IMR-90 (cell line): ENCODE measurements around the gene RFPL4A.
"Not testable (repeated sequence)": the region's sequence is repeated elsewhere in the genome, so short reads cannot be mapped to it uniquely, and the experiment has no call there.

Experiments used
- CEBPB ChIP-seq: IDR thresholded peaks from 2 replicates; pipeline ENCODE4 v1.6.1; 2012; ENCODE audit warnings: low read depth, low read length, improper control_type of control experiment
- CHD1 ChIP-seq: IDR thresholded peaks from 2 replicates; pipeline ENCODE4 v1.6.1; 2012; ENCODE audit warnings: low read depth, low read length, improper control_type of control experiment
- FOS ChIP-seq: fragments of 150-350 bp; IDR thresholded peaks from 2 replicates; pipeline ENCODE4 v1.6.1; 2016; ENCODE audit warnings: low read depth, low read length
- MAZ ChIP-seq: IDR thresholded peaks from 2 replicates; pipeline ENCODE4 v1.6.1; 2012; ENCODE audit warnings: low read depth, mild to moderate bottlenecking, low read length, improper control_type of control experiment, moderate library complexity, borderline replicate concordance
- MXI1 ChIP-seq: IDR thresholded peaks from 2 replicates; pipeline ENCODE4 v1.6.1; 2012; ENCODE audit warnings: low read depth, mild to moderate bottlenecking, low read length, moderate library complexity, borderline replicate concordance
- POLR2A ChIP-seq: IDR thresholded peaks from 2 replicates; pipeline ENCODE4 v1.6.1; 2012; ENCODE audit warnings: mild to moderate bottlenecking, low read depth, low read length
- RAD21 ChIP-seq: IDR thresholded peaks from 2 replicates; pipeline ENCODE4 v1.6.1; 2012; ENCODE audit warnings: low read length, improper control_type of control experiment
- RCOR1 ChIP-seq: IDR thresholded peaks from 2 replicates; pipeline ENCODE4 v1.6.1; 2012; ENCODE audit warnings: mild to moderate bottlenecking, low read length, improper control_type of control experiment; ENCODE audit not compliant: insufficient replicate concordance
- RFX5 ChIP-seq: IDR thresholded peaks from 2 replicates; pipeline ENCODE4 v1.8.0; 2012; ENCODE audit warnings: low read depth, mild to moderate bottlenecking, low read length, moderate library complexity
- TF ChIP-seq, protein P1 (sequence below): conservative IDR thresholded peaks from 2 replicates; pipeline ENCODE4 v1.5.1; 2012; ENCODE audit warnings: mild to moderate bottlenecking, low read depth, low read length, improper control_type of control experiment
- TF ChIP-seq, protein P2 (sequence below): fragments of 150-350 bp; IDR thresholded peaks from 2 replicates; pipeline ENCODE4 v1.6.1; 2017; ENCODE audit warnings: mild to moderate bottlenecking, antibody characterized with exemption, low read length, low read depth

DNA sequence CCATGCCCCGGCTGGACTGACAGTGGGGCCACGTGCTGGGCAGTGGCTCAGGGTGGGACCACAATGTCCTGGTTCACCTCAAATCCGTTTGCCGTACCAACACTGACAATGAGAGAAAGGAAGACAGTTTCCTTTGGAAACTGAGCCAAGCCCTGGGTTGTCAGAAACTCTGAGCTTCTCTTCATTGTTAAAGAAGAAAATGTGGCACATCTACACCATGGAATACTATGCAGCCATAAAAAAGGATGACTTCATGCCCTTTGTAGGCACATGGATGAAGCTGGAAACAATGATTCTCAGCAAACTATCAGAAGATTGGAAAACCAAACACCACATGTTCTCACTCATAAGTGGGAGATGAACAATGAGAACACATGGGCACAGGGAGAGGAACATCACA is 2.1 kb upstream of the RFPL4A start:
- TF ChIP-seq, protein P1, sequence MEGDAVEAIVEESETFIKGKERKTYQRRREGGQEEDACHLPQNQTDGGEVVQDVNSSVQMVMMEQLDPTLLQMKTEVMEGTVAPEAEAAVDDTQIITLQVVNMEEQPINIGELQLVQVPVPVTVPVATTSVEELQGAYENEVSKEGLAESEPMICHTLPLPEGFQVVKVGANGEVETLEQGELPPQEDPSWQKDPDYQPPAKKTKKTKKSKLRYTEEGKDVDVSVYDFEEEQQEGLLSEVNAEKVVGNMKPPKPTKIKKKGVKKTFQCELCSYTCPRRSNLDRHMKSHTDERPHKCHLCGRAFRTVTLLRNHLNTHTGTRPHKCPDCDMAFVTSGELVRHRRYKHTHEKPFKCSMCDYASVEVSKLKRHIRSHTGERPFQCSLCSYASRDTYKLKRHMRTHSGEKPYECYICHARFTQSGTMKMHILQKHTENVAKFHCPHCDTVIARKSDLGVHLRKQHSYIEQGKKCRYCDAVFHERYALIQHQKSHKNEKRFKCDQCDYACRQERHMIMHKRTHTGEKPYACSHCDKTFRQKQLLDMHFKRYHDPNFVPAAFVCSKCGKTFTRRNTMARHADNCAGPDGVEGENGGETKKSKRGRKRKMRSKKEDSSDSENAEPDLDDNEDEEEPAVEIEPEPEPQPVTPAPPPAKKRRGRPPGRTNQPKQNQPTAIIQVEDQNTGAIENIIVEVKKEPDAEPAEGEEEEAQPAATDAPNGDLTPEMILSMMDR = not testable (repeated sequence)
- TF ChIP-seq POLR2A, RCOR1, CHD1, RFX5, MAZ, FOS, MXI1, RAD21, CEBPB: not testable (repeated sequence)
- TF ChIP-seq, protein P2, sequence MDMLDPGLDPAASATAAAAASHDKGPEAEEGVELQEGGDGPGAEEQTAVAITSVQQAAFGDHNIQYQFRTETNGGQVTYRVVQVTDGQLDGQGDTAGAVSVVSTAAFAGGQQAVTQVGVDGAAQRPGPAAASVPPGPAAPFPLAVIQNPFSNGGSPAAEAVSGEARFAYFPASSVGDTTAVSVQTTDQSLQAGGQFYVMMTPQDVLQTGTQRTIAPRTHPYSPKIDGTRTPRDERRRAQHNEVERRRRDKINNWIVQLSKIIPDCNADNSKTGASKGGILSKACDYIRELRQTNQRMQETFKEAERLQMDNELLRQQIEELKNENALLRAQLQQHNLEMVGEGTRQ = not testable (repeated sequence)
